Activated CD8-positive, alpha-beta T cell treated with anti-CD3 and anti-CD28 coated beads for 36 hours (primary cell): Measurements from ENCODE around the gene GJD4. TPM values are rescaled to one million over a fixed set of nuclear protein-coding genes. Genes with fewer than 3 reads are reported as not detected.

Experiments
- ATAC-seq: fragments of 200-7000 bp; cut with Tn5 transposase; one replicate; pipeline ENCODE4 v1.10.0; 2021; ENCODE audit warnings: mild to moderate bottlenecking, moderate library complexity
- CTCF ChIA-PET: fragments of 350-600 bp; sonication (Branson Sonifier 250); formaldehyde crosslinking; loops from one replicate; lab custom pipeline; 2021; ENCODE audit warnings: antibody characterized with exemption; lab: Charles Lee
- POLR2A ChIA-PET: fragments of 350-600 bp; sonication (Branson Sonifier 250); formaldehyde crosslinking; loops from one replicate; lab custom pipeline; 2021; ENCODE audit warnings: antibody characterized with exemption; lab: Charles Lee
- DNase-seq: peaks from one replicate; pipeline ENCODE4 v3.0.0-alpha.2; 2020
- H3K27ac Mint-ChIP-seq: one replicate; pipeline ENCODE4 v1.8.0; 2021; ENCODE audit warnings: mild to moderate bottlenecking, mixed read lengths
- H3K27me3 Mint-ChIP-seq: one replicate; pipeline ENCODE4 v1.8.0; 2021; ENCODE audit warnings: mixed read lengths
- H3K36me3 Mint-ChIP-seq: one replicate; pipeline ENCODE4 v1.8.0; 2021; ENCODE audit warnings: low read depth, mixed read lengths
- H3K4me1 Mint-ChIP-seq: one replicate; pipeline ENCODE4 v1.8.0; 2021; ENCODE audit warnings: low read depth, mixed read lengths
- H3K4me3 Mint-ChIP-seq: one replicate; pipeline ENCODE4 v1.8.0; 2021; ENCODE audit warnings: mild to moderate bottlenecking, moderate library complexity, mixed read lengths
- H3K9me3 Mint-ChIP-seq: one replicate; pipeline ENCODE4 v1.8.0; 2021; ENCODE audit warnings: mixed read lengths
- intact Hi-C: fragments of 100-400 bp; cut with micrococcal nuclease; formaldehyde crosslinking; loops from one replicate; pipeline ENCODE4 v1.10.0; 2022
- total RNA-seq, 2 experiments: library from RNA; stranded (reverse); gene quantifications; one replicate each; pipeline ENCODE4 v1.2.3, GENCODE V29; 2021
- TF ChIP-seq, protein P1 (sequence below): fragments of 200-600 bp; IDR thresholded peaks from one replicate; pipeline ENCODE4 v1.8.0; 2022; ENCODE audit warnings: antibody characterized with exemption, mild to moderate bottlenecking

GJD4 gene
- total RNA-seq, 2 experiments from 2014 or later = not detected

DNA sequence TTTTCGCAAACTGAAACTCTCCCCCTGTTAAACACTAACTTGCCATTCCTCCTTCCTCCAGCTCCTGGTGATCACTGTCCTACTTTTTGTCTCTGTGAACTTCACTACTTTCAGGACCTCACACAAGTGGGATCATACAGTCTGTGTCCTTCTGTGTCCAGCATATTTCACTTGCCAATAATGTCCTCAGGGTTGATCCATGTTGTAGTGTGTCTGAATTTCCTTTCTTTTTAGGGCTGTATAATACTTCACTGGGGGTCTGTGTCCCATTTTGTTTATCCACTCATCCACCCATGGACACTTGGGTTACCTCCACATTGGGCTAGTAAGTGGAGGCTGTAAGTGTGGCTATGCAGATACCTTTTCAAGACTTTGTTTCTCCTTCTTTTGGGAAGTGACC, 42.7 kb upstream of the GJD4 start:
- DNase-seq (no peak), ATAC-seq (no peak)
- Mint-ChIP-seq H3K27ac (no peak overlapping the region), H3K4me1 (peaks cover 8% of the 10 kb centered on the region), H3K36me3 (peaks cover 22% of the 10 kb centered on the region), H3K27me3 (no peaks in the 10 kb centered on the region), H3K9me3 (no peaks in the 10 kb centered on the region), H3K4me3 (no peak overlapping the region)
- ChIA-PET CTCF (interaction anchor here (0.8 to 2.3 kb wide), 27 partner anchors 9 to 446 kb away, joined by 3 to 26 read pairs (median 5); no protein-coding TSS in a partner anchor), POLR2A (interaction anchor here (0.6 kb wide), 1 partner anchor 9 kb away, joined by 3 read pairs; no protein-coding TSS in a partner anchor)
- intact Hi-C loops = loop anchor here (10.0 kb wide), 1 partner anchor 318 kb away; no protein-coding TSS in a partner anchor
- TF ChIP-seq, protein P1, sequence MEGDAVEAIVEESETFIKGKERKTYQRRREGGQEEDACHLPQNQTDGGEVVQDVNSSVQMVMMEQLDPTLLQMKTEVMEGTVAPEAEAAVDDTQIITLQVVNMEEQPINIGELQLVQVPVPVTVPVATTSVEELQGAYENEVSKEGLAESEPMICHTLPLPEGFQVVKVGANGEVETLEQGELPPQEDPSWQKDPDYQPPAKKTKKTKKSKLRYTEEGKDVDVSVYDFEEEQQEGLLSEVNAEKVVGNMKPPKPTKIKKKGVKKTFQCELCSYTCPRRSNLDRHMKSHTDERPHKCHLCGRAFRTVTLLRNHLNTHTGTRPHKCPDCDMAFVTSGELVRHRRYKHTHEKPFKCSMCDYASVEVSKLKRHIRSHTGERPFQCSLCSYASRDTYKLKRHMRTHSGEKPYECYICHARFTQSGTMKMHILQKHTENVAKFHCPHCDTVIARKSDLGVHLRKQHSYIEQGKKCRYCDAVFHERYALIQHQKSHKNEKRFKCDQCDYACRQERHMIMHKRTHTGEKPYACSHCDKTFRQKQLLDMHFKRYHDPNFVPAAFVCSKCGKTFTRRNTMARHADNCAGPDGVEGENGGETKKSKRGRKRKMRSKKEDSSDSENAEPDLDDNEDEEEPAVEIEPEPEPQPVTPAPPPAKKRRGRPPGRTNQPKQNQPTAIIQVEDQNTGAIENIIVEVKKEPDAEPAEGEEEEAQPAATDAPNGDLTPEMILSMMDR = no peak

DNA sequence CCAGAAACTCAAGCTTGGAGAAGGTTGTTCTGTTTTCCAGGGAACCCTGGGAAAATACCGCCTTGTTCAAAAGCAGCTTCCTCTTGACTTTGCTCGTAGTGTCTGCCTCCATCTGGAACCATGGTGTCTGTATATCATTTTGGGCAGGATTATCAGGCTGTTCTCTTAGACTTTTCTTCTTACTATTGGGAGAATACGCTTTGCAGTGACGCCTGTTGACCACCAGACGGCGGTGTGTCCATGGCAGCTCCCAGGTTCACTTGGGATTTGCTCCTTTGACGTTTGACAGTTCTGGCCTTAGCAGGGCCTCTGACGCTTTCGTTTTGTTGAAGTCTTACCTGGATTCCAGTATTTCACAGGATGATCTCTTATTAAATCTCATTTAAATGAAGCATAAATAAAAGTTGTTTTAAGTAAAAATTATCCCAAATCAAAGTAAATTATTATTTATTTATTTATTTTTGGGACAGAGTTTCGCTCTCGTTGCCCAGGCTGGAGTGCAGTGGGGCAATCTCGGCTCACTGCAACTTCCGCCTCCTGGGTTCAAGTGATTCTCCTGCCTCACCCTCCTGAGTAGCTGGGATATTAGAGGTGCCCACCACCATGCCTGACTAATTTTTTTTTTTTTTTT, 41.8 kb upstream of the GJD4 start:
- Mint-ChIP-seq H3K27me3 (no peaks in the 10 kb centered on the region), H3K4me3 (no peak overlapping the region), H3K27ac (peak overlapping the region; percentile 59), H3K9me3 (no peaks in the 10 kb centered on the region), H3K36me3 (peaks cover 25% of the 10 kb centered on the region), H3K4me1 (peaks cover 8% of the 10 kb centered on the region)
- TF ChIP-seq, protein P1 = peak; percentile 98
- ChIA-PET POLR2A (no interaction called here), CTCF (interaction anchor here (0.6 to 2.3 kb wide), 36 partner anchors 10 to 1319 kb away, joined by 3 to 26 read pairs (median 4); no protein-coding TSS in a partner anchor)
- DNase-seq = peak; percentile 57
- intact Hi-C loops = loop anchor here (10.0 kb wide), 1 partner anchor 319 kb away; no protein-coding TSS in a partner anchor
- ATAC-seq = peak; percentile 82

DNA sequence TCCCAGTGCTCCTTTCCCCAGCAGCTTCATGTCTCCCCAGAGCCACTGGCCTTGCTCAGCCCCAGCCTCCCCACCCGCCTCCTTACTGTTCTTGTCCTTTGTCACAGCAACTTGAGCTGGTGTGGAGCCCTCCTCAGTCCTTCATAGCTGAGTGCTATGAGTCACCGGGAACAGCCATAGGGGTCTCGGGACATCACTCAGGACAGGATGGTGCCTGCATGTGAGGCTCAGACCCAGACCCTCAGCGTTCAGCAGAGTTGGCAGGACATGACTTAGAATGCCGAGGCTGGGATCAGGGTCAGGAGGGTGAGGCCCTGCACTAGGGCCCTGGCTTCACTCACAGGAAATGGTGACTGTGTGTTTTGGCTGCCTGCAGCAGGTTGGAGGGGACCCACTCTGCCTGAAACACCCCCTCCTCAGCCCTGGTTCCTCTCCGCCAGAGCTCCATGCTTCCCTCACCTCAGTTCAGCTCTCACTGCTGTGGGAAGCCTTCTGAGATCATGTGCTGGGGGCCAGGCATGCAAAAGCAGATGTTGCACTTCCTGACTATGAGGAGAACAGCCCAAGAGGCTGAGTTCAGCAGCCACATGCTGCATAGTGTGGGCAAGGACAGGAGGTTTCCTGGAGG, 40.7 kb upstream of the GJD4 start:
- intact Hi-C loops = loop anchor here (10.0 kb wide), 1 partner anchor 320 kb away; no protein-coding TSS in a partner anchor
- CTCF ChIA-PET = interaction anchor here (0.7 to 2.3 kb wide), 8 partner anchors 11 to 324 kb away, joined by 3 to 26 read pairs (median 6); no protein-coding TSS in a partner anchor
- ATAC-seq = peak; percentile 49
- Mint-ChIP-seq H3K36me3 (peaks cover 28% of the 10 kb centered on the region), H3K4me1 (peaks cover 8% of the 10 kb centered on the region), H3K9me3 (no peaks in the 10 kb centered on the region), H3K27me3 (no peaks in the 10 kb centered on the region), H3K4me3 (no peak overlapping the region), H3K27ac (peak overlapping the region; percentile 49)
- POLR2A ChIA-PET = no interaction called here
- TF ChIP-seq, protein P1 = no peak
- DNase-seq = no peak

DNA sequence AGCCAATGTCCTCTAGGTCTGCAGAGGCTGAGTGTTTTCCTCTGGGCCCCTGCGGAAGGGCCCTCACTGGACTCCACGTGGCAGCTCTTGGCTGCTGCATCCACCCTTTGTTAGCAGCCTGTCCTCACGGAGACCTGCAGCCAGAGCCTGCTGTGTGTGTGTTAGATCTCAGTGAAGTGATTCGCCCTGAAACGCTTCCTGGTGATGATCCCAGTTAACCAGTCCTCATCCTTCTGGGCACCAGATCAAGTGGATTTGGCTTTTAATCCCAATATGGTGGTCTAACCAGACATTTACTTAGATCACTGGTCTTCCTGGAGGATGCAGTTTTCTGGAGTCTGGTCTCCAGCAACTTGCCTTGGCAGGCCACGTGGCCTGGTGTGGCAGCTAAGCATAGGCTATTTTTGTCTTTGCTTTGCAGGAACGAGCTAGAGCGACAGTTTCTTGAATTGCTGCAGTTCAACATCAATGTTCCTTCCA, 39.5 kb upstream of the GJD4 start:
- Mint-ChIP-seq H3K36me3 (peaks cover 28% of the 10 kb centered on the region), H3K4me3 (no peak overlapping the region), H3K4me1 (peaks cover 8% of the 10 kb centered on the region), H3K27me3 (no peaks in the 10 kb centered on the region), H3K27ac (peak overlapping the region; percentile 37), H3K9me3 (no peaks in the 10 kb centered on the region)
- ATAC-seq = no peak
- intact Hi-C loops = loop anchor here (10.0 kb wide), 1 partner anchor 321 kb away; no protein-coding TSS in a partner anchor
- ChIA-PET CTCF (no interaction called here), POLR2A (interaction anchor here (0.6 kb wide), 1 partner anchor 268 kb away, joined by 3 read pairs; no protein-coding TSS in a partner anchor)
- TF ChIP-seq, protein P1 = no peak
- DNase-seq = no peak
